ENCODE measurements around the gene GC. TPM values are rescaled to one million over a fixed set of nuclear protein-coding genes. Genes with fewer than 3 reads are reported as not detected.

The GC gene
- total and polyA plus RNA-seq, 2 donors: 0.38 to 0.66 TPM

DNA sequence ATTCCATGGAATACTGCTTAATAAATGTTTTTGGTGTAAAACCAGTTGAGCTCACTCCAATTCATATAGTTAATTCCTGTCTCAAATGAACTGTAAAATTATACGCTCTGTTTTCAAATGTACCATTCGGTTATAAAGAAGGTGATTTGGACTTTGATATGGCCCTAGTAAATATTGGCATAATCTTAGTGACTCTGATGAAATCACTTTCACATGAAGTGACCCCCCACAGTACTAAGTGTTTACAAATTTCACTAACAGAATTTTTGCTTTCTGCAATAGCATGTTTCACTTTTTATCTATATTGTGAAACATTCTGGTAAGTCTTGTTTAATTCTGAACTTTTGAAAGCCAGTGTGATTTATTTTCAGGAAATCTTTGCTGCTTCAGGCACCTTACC, 10.9 kb downstream of the GC start:
- no peaks in the 10 kb centered on the region for H3K9me3 ChIP-seq (ENCODE audit: control insufficient read depth in 2 of 2, insufficient read depth in 1 of 2, low read length in 1 of 2)
- no peak for DNase-seq (ENCODE audit: low read depth in 6 of 9, low spot score in 9 of 9)
- WGBS: 96% methylated on average over 2 of the region's 2 CpGs
- H3K4me3 ChIP-seq (ENCODE audit: low read length in 2 of 2): no peak overlapping the region
- no peaks in the 10 kb centered on the region for H3K27me3 ChIP-seq (ENCODE audit: control insufficient read depth in 2 of 2, insufficient read depth in 1 of 2, low read length in 1 of 2)
- H3K4me1 ChIP-seq (ENCODE audit: control insufficient read depth in 2 of 2, insufficient read depth in 2 of 2, low read length in 2 of 2): no peaks in the 10 kb centered on the region
- no peak overlapping the region for H3K27ac ChIP-seq (ENCODE audit: low read depth in 1 of 2, low read length in 1 of 2)
- no peaks in the 10 kb centered on the region for H3K36me3 ChIP-seq (ENCODE audit: control insufficient read depth in 2 of 2, insufficient read depth in 2 of 2, low read length in 1 of 2)

DNA sequence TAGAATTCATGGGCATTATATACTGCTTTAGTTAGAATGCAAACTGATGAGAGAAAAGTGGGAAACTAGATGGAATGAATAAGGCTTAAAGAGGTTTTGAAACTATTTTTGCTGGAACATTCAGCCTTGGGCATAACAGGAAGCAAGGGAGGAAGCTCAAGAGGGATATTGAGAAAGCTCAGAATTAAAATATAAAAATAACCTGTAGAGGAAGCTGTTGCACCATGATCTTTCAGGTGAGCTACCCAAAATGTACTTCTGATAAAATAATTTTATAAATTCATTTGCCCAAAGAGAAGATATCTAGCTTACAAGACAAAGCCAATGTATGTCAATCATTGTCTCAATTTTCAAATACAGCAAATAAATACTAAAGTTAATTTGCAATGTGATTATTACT, 11.3 kb downstream of the GC start:
- Histone ChIP-seq H3K4me1 (ENCODE audit: control insufficient read depth in 2 of 2, insufficient read depth in 2 of 2, low read length in 2 of 2) (no peaks in the 10 kb centered on the region), H3K4me3 (ENCODE audit: low read length in 2 of 2) (no peak overlapping the region), H3K27me3 (ENCODE audit: control insufficient read depth in 2 of 2, insufficient read depth in 1 of 2, low read length in 1 of 2) (no peaks in the 10 kb centered on the region), H3K36me3 (ENCODE audit: control insufficient read depth in 2 of 2, insufficient read depth in 2 of 2, low read length in 1 of 2) (no peaks in the 10 kb centered on the region), H3K9me3 (ENCODE audit: control insufficient read depth in 2 of 2, insufficient read depth in 1 of 2, low read length in 1 of 2) (no peaks in the 10 kb centered on the region), H3K27ac (ENCODE audit: low read depth in 1 of 2, low read length in 1 of 2) (no peak overlapping the region)
- no peak for DNase-seq (ENCODE audit: low read depth in 6 of 9, low spot score in 9 of 9)

DNA sequence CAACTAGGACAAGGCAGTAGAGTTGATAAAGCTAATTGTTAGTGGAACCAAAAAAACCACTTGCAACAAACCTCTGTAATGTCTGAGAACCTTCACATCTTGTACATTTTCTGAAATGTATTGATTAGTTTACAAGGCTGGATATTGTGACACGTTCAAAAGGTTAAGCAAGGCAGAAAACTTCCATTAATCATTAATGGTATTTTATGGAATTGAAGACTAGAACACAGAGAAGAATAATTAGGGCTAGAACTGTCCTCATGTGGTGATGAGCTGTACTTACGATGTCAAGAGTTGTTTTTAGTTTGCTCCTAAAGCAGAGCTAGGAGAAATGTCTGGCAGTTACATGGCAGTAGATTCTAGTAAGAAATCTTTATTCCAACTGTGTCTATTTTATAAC, 12.3 kb downstream of the GC start:
- Histone ChIP-seq H3K27me3 (ENCODE audit: control insufficient read depth in 2 of 2, insufficient read depth in 1 of 2, low read length in 1 of 2) (no peaks in the 10 kb centered on the region), H3K27ac (ENCODE audit: low read depth in 1 of 2, low read length in 1 of 2) (no peak overlapping the region), H3K36me3 (ENCODE audit: control insufficient read depth in 2 of 2, insufficient read depth in 2 of 2, low read length in 1 of 2) (no peaks in the 10 kb centered on the region), H3K4me1 (ENCODE audit: control insufficient read depth in 2 of 2, insufficient read depth in 2 of 2, low read length in 2 of 2) (no peaks in the 10 kb centered on the region), H3K4me3 (ENCODE audit: low read length in 2 of 2) (no peak overlapping the region), H3K9me3 (ENCODE audit: control insufficient read depth in 2 of 2, insufficient read depth in 1 of 2, low read length in 1 of 2) (no peaks in the 10 kb centered on the region)
- no peak for DNase-seq (ENCODE audit: low read depth in 6 of 9, low spot score in 9 of 9)
- WGBS: 92% methylated on average over 2 of the region's 2 CpGs

DNA sequence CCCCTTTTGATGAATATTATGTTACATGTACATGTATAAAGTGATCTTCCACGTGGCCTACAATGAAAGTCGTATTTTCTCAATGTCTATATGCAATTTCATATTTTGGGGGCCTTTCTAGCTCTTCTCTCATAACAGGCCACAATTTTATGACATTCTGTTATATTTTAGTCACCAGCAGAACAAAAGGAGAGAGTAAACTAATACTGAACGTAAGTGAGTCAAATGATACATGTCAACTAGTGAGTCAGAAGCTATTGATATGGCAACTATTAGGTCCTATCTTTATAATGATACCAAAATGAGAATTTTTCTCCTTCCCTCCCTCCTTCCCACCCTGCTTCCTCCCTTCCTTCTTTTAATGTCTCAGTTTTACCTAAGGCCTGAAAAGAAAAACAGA, 14.4 kb downstream of the GC start:
- H3K4me3 ChIP-seq (ENCODE audit: low read length in 2 of 2): no peak overlapping the region
- H3K4me1 ChIP-seq (ENCODE audit: control insufficient read depth in 2 of 2, insufficient read depth in 2 of 2, low read length in 2 of 2): no peaks in the 10 kb centered on the region
- no peak for DNase-seq (ENCODE audit: low read depth in 6 of 9, low spot score in 9 of 9)
- no peaks in the 10 kb centered on the region for H3K27me3 ChIP-seq (ENCODE audit: control insufficient read depth in 2 of 2, insufficient read depth in 1 of 2, low read length in 1 of 2)
- no peaks in the 10 kb centered on the region for H3K9me3 ChIP-seq (ENCODE audit: control insufficient read depth in 2 of 2, insufficient read depth in 1 of 2, low read length in 1 of 2)
- H3K27ac ChIP-seq (ENCODE audit: low read depth in 1 of 2, low read length in 1 of 2): no peak overlapping the region
- H3K36me3 ChIP-seq (ENCODE audit: control insufficient read depth in 2 of 2, insufficient read depth in 2 of 2, low read length in 1 of 2): no peaks in the 10 kb centered on the region
- 95% methylated on average over 3 of the region's 3 CpGs for WGBS

DNA sequence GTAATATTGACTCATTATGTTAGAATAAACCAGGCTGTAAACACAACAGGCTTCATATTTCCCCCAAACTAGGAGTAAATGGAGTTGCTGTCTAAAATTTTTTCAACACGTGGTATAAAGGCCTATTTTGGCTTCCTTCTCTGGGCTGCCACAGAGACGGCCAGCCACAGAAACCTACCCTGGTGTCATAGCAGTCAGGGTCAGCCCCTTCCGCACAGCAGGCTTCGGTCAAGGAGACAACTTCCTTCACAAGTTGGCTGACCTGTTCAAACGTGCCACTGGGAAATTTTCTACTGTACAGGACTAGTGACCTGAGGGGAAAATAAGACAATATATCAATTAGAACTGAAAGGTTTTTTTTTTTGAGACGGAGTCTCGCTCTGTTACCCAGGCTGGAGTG, 15.8 kb downstream of the GC start:
- Histone ChIP-seq H3K9me3 (ENCODE audit: control insufficient read depth in 2 of 2, insufficient read depth in 1 of 2, low read length in 1 of 2) (no peaks in the 10 kb centered on the region), H3K27ac (ENCODE audit: low read depth in 1 of 2, low read length in 1 of 2) (no peak overlapping the region), H3K27me3 (ENCODE audit: control insufficient read depth in 2 of 2, insufficient read depth in 1 of 2, low read length in 1 of 2) (no peaks in the 10 kb centered on the region), H3K36me3 (ENCODE audit: control insufficient read depth in 2 of 2, insufficient read depth in 2 of 2, low read length in 1 of 2) (no peaks in the 10 kb centered on the region), H3K4me1 (ENCODE audit: control insufficient read depth in 2 of 2, insufficient read depth in 2 of 2, low read length in 2 of 2) (no peaks in the 10 kb centered on the region), H3K4me3 (ENCODE audit: low read length in 2 of 2) (no peak overlapping the region)
- DNase-seq (ENCODE audit: low read depth in 6 of 9, low spot score in 9 of 9): no peak
- 95% methylated on average over 7 of the region's 7 CpGs for WGBS

DNA sequence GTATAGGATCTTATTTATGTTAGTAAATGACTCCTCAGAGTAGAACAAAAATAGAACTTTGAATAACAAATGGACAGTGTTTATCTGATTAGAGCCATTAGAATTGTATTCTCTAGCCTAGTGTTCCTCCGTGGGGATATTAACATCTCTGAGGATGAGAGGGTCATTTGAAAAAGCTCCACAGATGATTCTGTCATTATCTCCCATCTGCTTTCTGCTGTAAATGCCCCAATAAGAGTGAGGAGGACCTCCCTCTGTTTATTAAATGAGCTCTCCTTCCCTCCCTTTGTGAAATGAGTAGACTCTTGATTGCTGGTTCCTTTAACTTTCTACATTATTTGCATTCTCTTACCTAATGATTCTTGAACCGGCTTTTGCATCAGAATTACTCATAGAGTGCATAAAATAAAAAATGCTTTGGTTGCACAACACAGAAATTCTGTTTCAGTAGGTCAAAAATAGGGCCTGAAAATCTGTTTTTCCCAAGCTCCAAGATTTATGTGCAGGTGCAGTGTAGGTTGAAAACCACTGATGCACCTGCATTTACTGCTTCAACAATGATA, 18.0 kb downstream of the GC start:
- Histone ChIP-seq H3K27ac (ENCODE audit: low read depth in 1 of 2, low read length in 1 of 2) (no peak overlapping the region), H3K4me1 (ENCODE audit: control insufficient read depth in 2 of 2, insufficient read depth in 2 of 2, low read length in 2 of 2) (no peaks in the 10 kb centered on the region), H3K4me3 (ENCODE audit: low read length in 2 of 2) (no peak overlapping the region), H3K36me3 (ENCODE audit: control insufficient read depth in 2 of 2, insufficient read depth in 2 of 2, low read length in 1 of 2) (no peaks in the 10 kb centered on the region), H3K27me3 (ENCODE audit: control insufficient read depth in 2 of 2, insufficient read depth in 1 of 2, low read length in 1 of 2) (no peaks in the 10 kb centered on the region), H3K9me3 (ENCODE audit: control insufficient read depth in 2 of 2, insufficient read depth in 1 of 2, low read length in 1 of 2) (no peaks in the 10 kb centered on the region)
- WGBS: 84% methylated on average over 2 of the region's 2 CpGs
- DNase-seq (ENCODE audit: low read depth in 6 of 9, low spot score in 9 of 9): no peak

DNA sequence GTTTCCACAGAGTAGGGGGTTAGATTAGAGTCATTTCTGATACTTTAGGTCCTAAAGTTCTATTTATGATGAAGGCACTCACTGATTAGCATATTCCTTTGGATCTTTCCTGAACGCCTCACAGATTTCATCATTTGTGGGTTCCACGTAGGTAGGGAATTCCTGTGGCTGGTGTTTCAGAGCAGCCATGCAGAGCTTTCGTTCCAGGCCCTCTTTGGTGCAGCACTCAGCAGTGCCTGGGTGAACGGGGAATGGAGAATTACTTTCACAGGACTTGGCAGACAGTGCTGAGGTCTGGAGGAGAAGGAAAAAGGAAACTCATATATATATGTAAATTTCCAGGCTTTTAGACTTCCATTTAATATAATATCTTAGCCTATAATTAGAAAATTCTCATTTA, 18.5 kb downstream of the GC start:
- H3K4me1 ChIP-seq (ENCODE audit: control insufficient read depth in 2 of 2, insufficient read depth in 2 of 2, low read length in 2 of 2): no peaks in the 10 kb centered on the region
- H3K4me3 ChIP-seq (ENCODE audit: low read length in 2 of 2): no peak overlapping the region
- no peak for DNase-seq (ENCODE audit: low read depth in 6 of 9, low spot score in 9 of 9)
- H3K27me3 ChIP-seq (ENCODE audit: control insufficient read depth in 2 of 2, insufficient read depth in 1 of 2, low read length in 1 of 2): no peaks in the 10 kb centered on the region
- WGBS: 93% methylated on average over 4 of the region's 4 CpGs
- no peaks in the 10 kb centered on the region for H3K9me3 ChIP-seq (ENCODE audit: control insufficient read depth in 2 of 2, insufficient read depth in 1 of 2, low read length in 1 of 2)
- no peak overlapping the region for H3K27ac ChIP-seq (ENCODE audit: low read depth in 1 of 2, low read length in 1 of 2)
- no peaks in the 10 kb centered on the region for H3K36me3 ChIP-seq (ENCODE audit: control insufficient read depth in 2 of 2, insufficient read depth in 2 of 2, low read length in 1 of 2)

DNA sequence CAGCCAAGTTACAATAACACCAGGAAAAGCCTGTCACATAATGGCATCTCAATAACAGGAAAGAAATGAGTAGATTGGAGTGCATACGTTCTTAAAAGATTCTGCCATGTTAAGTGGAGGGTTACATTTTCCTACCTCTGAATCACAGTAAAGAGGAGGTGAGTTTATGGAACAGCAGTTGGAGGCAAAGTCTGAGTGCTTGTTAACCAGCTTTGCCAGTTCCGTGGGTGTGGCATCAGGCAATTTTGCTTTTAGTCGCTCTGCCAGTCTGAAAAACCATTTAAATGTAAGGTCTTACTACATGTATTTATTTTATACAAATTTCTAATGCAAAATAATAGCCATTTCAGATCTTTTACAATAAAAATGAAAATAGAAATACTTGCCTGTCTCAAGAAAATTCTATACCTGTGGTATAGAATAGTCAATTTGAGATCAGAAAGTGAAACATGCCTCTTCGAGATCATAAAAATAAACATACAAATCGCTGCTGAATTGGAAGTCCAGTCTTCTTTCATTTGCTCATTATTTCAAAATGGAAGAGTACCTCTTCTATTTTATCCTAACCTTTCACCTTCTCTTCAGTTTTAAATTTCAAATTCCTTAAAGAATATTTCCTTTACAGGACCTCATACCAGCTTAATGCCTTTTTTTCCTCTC, 31.4 kb downstream of the GC start:
- H3K9me3 ChIP-seq (ENCODE audit: control insufficient read depth in 2 of 2, insufficient read depth in 1 of 2, low read length in 1 of 2): no peaks in the 10 kb centered on the region
- H3K27me3 ChIP-seq (ENCODE audit: control insufficient read depth in 2 of 2, insufficient read depth in 1 of 2, low read length in 1 of 2): no peaks in the 10 kb centered on the region
- H3K4me1 ChIP-seq (ENCODE audit: control insufficient read depth in 2 of 2, insufficient read depth in 2 of 2, low read length in 2 of 2): no peaks in the 10 kb centered on the region
- H3K4me3 ChIP-seq (ENCODE audit: low read length in 2 of 2): no peak overlapping the region
- 94% methylated on average over 5 of the region's 5 CpGs for WGBS
- no peak for DNase-seq (ENCODE audit: low read depth in 6 of 9, low spot score in 9 of 9)
- H3K36me3 ChIP-seq (ENCODE audit: control insufficient read depth in 2 of 2, insufficient read depth in 2 of 2, low read length in 1 of 2): no peaks in the 10 kb centered on the region
- H3K27ac ChIP-seq (ENCODE audit: low read depth in 1 of 2, low read length in 1 of 2): no peak overlapping the region

DNA sequence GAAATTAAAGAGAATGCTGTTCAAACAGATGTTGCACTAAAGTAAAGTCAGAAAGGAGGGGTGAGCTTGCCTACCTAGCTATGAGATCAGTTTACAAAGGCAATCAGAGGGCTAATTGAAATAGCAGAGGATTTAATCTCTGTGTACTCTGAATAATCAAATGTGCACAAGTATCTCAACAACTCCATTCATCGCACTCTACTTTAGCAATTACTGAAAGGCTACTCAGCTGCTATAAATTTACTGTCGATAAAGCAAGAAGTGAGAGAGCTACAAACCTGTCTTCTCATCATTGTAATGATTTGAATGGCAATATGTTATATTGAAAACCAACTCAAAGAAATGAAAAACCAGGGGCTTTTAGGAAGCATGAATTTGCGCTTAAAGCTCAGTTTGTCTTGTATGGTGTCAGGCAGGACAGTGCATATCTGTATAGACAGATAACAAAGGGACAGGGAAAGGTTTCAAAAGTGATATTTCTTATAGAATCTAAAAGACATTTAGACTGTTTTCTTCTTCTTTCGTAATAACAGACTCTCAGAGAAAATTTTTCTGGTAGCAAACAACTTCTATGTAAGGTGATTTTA, 34.8 kb downstream of the GC start:
- H3K27ac ChIP-seq (ENCODE audit: low read depth in 1 of 2, low read length in 1 of 2): no peak overlapping the region
- 96% methylated on average over 4 of the region's 4 CpGs for WGBS
- H3K9me3 ChIP-seq (ENCODE audit: control insufficient read depth in 2 of 2, insufficient read depth in 1 of 2, low read length in 1 of 2): no peaks in the 10 kb centered on the region
- H3K4me3 ChIP-seq (ENCODE audit: low read length in 2 of 2): no peak overlapping the region
- no peaks in the 10 kb centered on the region for H3K4me1 ChIP-seq (ENCODE audit: control insufficient read depth in 2 of 2, insufficient read depth in 2 of 2, low read length in 2 of 2)
- no peak for DNase-seq (ENCODE audit: low read depth in 6 of 9, low spot score in 9 of 9)
- H3K27me3 ChIP-seq (ENCODE audit: control insufficient read depth in 2 of 2, insufficient read depth in 1 of 2, low read length in 1 of 2): no peaks in the 10 kb centered on the region
- H3K36me3 ChIP-seq (ENCODE audit: control insufficient read depth in 2 of 2, insufficient read depth in 2 of 2, low read length in 1 of 2): no peaks in the 10 kb centered on the region
